Thoracic aorta (tissue), 2 donors: ENCODE data around the gene SWAP70. TPM values are rescaled to one million over a fixed set of nuclear protein-coding genes. Genes with fewer than 3 reads are reported as not detected.
"Not testable (repeated sequence)": the region's sequence is repeated elsewhere in the genome, so short reads cannot be mapped to it uniquely, and the experiment has no call there.

ENCODE experiments used
- ATAC-seq: fragments of 150-250 bp; one replicate; pipeline ENCODE4 v1.8.0; 2017; ENCODE audit warnings: low read depth; ENCODE audit not compliant: insufficient number of reproducible peaks, low FRiP score
- DNase-seq: peaks from one replicate; pipeline ENCODE4 v3.0.0-alpha.2; 2020; ENCODE audit warnings: low spot score
- H3K27ac ChIP-seq, 2 donors: fragments of 200-600 bp; sonication (generic); 1 replicate in 1 of 2; 2 replicates in 1 of 2; pipeline ENCODE4 v1.5.1; 2016; ENCODE audit warnings: mild to moderate bottlenecking in 2 of 2, moderate library complexity in 2 of 2
- H3K27me3 ChIP-seq: fragments of 200-600 bp; sonication (generic); replicated peaks from 2 replicates; pipeline ENCODE4 v1.6.0; 2016; ENCODE audit warnings: mild to moderate bottlenecking; ENCODE audit not compliant: insufficient read depth
- H3K36me3 ChIP-seq: fragments of 200-600 bp; sonication (generic); one replicate; pipeline ENCODE4 v1.5.1; 2016
- H3K4me1 ChIP-seq, 2 donors: fragments of 200-600 bp; sonication (generic); 1 replicate in 1 of 2; 2 replicates in 1 of 2; pipeline versions ENCODE4 v1.5.1 to v1.6.0; 2016; ENCODE audit warnings: low read depth in 2 of 2, mild to moderate bottlenecking in 1 of 2; ENCODE audit not compliant: control insufficient read depth in 1 of 2
- H3K4me3 ChIP-seq: fragments of 200-600 bp; sonication (generic); 2 replicates; pipeline ENCODE4 v1.5.1; 2016; ENCODE audit warnings: mild to moderate bottlenecking
- H3K9me3 ChIP-seq: fragments of 200-600 bp; sonication (generic); 2 replicates; pipeline ENCODE4 v1.5.1; 2016
- total RNA-seq, 2 donors: library from RNA; depleted of rRNA; stranded (reverse); fragments of >200 nt; gene quantifications; one replicate each; pipeline versions ENCODE4 v1.1.0 to v1.2.3, GENCODE V29; 2016
- TF ChIP-seq, protein P1 (sequence below): fragments of 200-600 bp; sonication (generic); IDR thresholded peaks from one replicate; pipeline ENCODE4 v1.5.1; 2019; ENCODE audit warnings: antibody characterized with exemption

Gene SWAP70
- total RNA-seq, 2 donors from 2014 or later, result 33.4 to 64.6 TPM

DNA sequence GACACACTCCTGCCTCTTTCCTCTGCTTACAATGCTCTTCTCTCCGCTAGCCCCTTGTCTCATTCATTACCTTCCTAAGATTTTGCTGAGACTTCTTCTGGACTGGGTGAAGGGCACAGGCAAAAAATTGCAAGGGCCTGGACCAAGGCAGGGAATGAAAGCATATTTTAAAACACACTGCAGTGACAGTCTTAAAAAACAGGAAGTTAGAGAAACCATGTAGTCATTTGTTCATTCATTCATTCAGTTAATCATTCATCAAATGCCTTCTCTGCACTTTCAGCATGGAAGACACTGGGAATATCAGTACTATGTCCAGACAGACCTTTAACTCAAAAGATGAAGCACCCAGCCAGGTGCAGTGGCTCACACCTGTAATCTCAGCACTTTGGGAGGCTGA, 44.9 kb upstream of the SWAP70 start:
- H3K4me3 ChIP-seq, result no peak overlapping the region
- H3K36me3 ChIP-seq, result no peaks in the 10 kb centered on the region
- no peaks in the 10 kb centered on the region for H3K27me3 ChIP-seq
- TF ChIP-seq, protein P1, sequence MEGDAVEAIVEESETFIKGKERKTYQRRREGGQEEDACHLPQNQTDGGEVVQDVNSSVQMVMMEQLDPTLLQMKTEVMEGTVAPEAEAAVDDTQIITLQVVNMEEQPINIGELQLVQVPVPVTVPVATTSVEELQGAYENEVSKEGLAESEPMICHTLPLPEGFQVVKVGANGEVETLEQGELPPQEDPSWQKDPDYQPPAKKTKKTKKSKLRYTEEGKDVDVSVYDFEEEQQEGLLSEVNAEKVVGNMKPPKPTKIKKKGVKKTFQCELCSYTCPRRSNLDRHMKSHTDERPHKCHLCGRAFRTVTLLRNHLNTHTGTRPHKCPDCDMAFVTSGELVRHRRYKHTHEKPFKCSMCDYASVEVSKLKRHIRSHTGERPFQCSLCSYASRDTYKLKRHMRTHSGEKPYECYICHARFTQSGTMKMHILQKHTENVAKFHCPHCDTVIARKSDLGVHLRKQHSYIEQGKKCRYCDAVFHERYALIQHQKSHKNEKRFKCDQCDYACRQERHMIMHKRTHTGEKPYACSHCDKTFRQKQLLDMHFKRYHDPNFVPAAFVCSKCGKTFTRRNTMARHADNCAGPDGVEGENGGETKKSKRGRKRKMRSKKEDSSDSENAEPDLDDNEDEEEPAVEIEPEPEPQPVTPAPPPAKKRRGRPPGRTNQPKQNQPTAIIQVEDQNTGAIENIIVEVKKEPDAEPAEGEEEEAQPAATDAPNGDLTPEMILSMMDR, result no peak
- DNase-seq (no peak), ATAC-seq (no peak)
- H3K27ac ChIP-seq, result no peak overlapping the region
- peaks cover 11 to 14% of the 10 kb centered on the region in 2 donors for H3K4me1 ChIP-seq
- H3K9me3 ChIP-seq, result no peaks in the 10 kb centered on the region

DNA sequence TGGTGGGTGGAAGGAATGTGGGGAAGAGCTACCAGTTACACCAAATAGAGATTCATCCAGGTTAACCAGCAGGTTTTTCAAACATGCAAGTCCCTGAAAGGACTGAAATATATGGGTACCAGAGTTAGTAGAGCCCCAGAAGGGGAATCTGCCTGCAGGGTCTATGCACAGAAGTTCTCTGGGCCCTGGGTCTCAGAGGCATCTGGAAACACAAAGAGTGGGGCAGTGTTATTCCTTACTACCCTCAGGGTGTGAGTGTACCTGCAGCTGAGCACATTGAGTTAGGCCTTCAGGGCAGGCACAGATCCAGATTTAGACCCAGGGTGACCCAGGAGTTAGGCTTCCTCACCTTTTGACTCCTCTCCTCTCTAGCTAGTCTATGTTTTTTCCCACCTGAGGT, 43.9 kb upstream of the SWAP70 start:
- no peaks in the 10 kb centered on the region for H3K36me3 ChIP-seq
- no peak overlapping the region for H3K27ac ChIP-seq
- H3K9me3 ChIP-seq, result no peaks in the 10 kb centered on the region
- ATAC-seq (no peak), DNase-seq (no peak)
- no peak overlapping the region for H3K4me3 ChIP-seq
- H3K27me3 ChIP-seq, result no peaks in the 10 kb centered on the region
- TF ChIP-seq, protein P1, result no peak
- H3K4me1 ChIP-seq, result peaks cover 6% of the 10 kb centered on the region in 2 donors

DNA sequence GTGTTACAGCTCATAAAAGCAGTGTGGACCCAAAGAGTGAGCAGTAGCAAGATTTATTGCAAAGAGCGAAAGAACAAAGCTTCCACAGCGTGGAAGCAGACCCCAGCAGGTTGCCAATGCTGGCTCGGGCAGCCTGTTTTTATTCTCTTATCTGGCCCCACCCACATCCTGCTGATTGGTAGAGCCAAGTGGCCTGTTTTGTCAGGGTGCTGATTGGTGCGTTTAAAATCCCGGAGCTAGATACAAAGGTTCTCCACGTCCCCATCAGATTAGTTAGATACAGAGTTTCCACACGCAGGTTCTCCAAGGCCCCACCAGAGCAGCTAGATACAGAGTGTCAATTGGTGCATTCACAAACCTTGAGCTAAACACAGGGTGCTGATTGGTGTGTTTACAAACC, 41.5 kb upstream of the SWAP70 start:
- H3K27ac ChIP-seq, DNase-seq, ATAC-seq: not testable (repeated sequence)

DNA sequence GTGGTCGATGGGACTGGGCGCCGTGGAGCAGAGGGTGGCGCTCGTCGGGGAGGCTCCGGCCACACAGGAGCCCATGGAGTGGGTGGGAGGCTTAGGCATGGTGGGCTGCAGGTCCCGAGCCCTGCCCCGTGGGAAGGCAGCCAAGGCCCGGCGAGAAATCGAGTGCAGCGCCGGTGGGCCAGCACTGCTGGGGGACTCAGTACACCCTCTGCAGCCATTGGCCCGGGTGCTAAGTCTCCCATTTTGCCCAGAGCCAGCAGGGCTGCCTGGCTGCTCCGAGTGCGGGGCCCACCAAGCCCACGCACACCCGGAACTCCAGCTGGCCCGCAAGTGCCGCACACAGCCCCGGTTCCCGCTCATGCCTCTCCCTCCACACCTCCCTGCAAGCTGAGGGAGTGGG, 40.8 kb upstream of the SWAP70 start:
- not testable (repeated sequence) for H3K36me3 ChIP-seq, ATAC-seq, H3K9me3 ChIP-seq, H3K4me3 ChIP-seq, H3K27ac ChIP-seq, H3K27me3 ChIP-seq, DNase-seq, H3K4me1 ChIP-seq

More for the DNA sequence above, 41.5 kb upstream of the SWAP70 start:
- not testable (repeated sequence) for H3K36me3 ChIP-seq, H3K27me3 ChIP-seq, H3K9me3 ChIP-seq, H3K4me3 ChIP-seq, H3K4me1 ChIP-seq

DNA sequence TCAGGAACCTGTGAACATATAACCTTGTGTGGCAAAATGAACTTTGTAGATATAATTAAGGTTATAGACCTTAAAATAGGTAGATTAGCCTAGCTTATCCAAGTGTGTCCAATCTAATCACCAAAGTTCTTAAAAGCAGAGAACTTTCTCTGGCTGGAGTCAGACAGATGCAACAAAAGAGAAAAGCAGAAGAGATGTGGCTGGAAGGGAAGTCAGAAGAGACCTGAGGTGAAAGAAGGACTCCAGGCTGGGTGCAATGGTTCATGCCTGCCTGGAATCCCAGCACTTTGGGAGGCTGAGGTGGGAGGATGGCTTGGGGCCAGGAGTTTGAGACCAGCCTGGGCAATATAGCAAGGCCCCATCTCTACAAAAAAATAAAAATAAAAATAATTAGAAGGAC, 39.4 kb upstream of the SWAP70 start:
- Histone ChIP-seq H3K9me3 (no peaks in the 10 kb centered on the region), H3K4me1 (peaks cover 0 to 8% of the 10 kb centered on the region in 2 donors), H3K4me3 (no peak overlapping the region), H3K27ac (no peak overlapping the region), H3K36me3 (no peaks in the 10 kb centered on the region), H3K27me3 (no peaks in the 10 kb centered on the region)
- no peak for DNase-seq
- ATAC-seq, result no peak
- TF ChIP-seq, protein P1, result no peak

DNA sequence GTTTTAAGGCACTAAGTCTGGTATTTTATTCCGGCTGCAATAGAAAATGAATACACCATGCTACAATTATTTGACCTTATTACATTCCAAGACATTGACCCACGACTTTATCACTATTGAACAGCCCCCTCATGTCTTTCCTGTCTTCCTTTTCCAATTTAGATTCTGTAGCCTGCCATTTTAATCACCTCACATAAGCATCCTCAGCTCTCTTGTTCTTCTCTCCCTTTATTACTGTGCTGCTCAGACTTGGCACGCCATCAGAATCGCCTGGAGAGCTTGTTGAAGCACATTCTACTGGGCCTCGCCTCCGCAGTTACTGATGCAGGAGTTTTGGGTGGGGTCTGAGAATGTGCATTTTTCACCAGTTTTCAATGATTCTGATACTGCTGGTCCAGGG, 38.7 kb upstream of the SWAP70 start:
- Histone ChIP-seq H3K4me1 (peaks cover 0 to 8% of the 10 kb centered on the region in 2 donors), H3K36me3 (no peaks in the 10 kb centered on the region), H3K4me3 (no peak overlapping the region), H3K27ac (no peak overlapping the region), H3K9me3 (no peaks in the 10 kb centered on the region), H3K27me3 (no peaks in the 10 kb centered on the region)
- DNase-seq, result no peak
- TF ChIP-seq, protein P1, result no peak
- ATAC-seq, result no peak
